Mesothelial cell of epicardium (in vitro differentiated cells): ENCODE results near the gene ZACN. TPM values are rescaled to one million over a fixed set of nuclear protein-coding genes. Genes with fewer than 3 reads are reported as not detected.

Experiments
- DNase-seq, 2 experiments: peaks; one replicate each; pipeline ENCODE4 v3.0.0; 2021; ENCODE audit warnings: low spot score in 2 of 2; ENCODE audit not compliant: unreplicated experiment in 2 of 2
- H3K27ac Mint-ChIP-seq: 2 replicates; pipeline ENCODE4 v1.8.0; 2021; ENCODE audit warnings: mixed read lengths
- H3K27me3 Mint-ChIP-seq: 2 replicates; pipeline ENCODE4 v1.8.0; 2021; ENCODE audit warnings: low read depth, mixed read lengths
- H3K36me3 Mint-ChIP-seq: 2 replicates; pipeline ENCODE4 v1.8.0; 2021; ENCODE audit warnings: mixed read lengths
- H3K4me1 Mint-ChIP-seq: 2 replicates; pipeline ENCODE4 v1.8.0; 2021; ENCODE audit warnings: mixed read lengths
- H3K4me3 Mint-ChIP-seq: 2 replicates; pipeline ENCODE4 v1.8.0; 2021; ENCODE audit warnings: mild to moderate bottlenecking, moderate library complexity, mixed read lengths
- H3K9me3 Mint-ChIP-seq: 2 replicates; pipeline ENCODE4 v1.8.0; 2021; ENCODE audit warnings: mixed read lengths
- total RNA-seq: library from RNA; stranded (reverse); gene quantifications from 3 replicates; pipeline ENCODE4 v1.2.1, GENCODE V29; 2021
- TF ChIP-seq, protein P1 (sequence below): fragments of 200-600 bp; sonication (generic); IDR thresholded peaks from one replicate; pipeline ENCODE4 v1.5.0; 2021; ENCODE audit warnings: antibody characterized with exemption; ENCODE audit not compliant: unreplicated experiment

The ZACN gene
- total RNA-seq, 1 donor from 2014 or later: 0.18 TPM

DNA sequence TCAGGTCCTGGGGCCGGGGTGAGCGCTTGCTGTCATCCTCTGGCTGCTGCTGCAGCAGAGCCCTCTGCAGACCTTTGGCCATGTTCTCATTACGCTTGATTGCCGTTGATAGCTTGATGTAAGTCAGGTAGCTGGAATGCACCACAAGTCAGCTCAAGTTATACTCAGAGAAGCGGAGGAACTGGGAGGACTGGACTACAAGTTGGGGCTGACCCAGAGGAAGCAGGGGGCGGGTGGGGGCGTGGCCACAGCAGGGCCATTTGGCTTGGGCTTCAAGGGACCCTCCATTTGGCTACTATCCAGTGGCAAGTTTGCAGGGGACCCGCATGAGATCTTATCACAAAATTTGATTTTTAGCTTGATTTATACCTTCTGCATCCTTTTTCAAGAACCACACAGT is 32.9 kb upstream of the ZACN start:
- no peaks in the 10 kb centered on the region for H3K27me3 Mint-ChIP-seq
- TF ChIP-seq, protein P1, sequence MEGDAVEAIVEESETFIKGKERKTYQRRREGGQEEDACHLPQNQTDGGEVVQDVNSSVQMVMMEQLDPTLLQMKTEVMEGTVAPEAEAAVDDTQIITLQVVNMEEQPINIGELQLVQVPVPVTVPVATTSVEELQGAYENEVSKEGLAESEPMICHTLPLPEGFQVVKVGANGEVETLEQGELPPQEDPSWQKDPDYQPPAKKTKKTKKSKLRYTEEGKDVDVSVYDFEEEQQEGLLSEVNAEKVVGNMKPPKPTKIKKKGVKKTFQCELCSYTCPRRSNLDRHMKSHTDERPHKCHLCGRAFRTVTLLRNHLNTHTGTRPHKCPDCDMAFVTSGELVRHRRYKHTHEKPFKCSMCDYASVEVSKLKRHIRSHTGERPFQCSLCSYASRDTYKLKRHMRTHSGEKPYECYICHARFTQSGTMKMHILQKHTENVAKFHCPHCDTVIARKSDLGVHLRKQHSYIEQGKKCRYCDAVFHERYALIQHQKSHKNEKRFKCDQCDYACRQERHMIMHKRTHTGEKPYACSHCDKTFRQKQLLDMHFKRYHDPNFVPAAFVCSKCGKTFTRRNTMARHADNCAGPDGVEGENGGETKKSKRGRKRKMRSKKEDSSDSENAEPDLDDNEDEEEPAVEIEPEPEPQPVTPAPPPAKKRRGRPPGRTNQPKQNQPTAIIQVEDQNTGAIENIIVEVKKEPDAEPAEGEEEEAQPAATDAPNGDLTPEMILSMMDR: no peak
- H3K27ac Mint-ChIP-seq: no peak overlapping the region
- no peaks in the 10 kb centered on the region for H3K9me3 Mint-ChIP-seq
- peaks cover 60% of the 10 kb centered on the region for H3K36me3 Mint-ChIP-seq
- H3K4me1 Mint-ChIP-seq: no peaks in the 10 kb centered on the region
- no peak overlapping the region for H3K4me3 Mint-ChIP-seq
- DNase-seq: no peak

DNA sequence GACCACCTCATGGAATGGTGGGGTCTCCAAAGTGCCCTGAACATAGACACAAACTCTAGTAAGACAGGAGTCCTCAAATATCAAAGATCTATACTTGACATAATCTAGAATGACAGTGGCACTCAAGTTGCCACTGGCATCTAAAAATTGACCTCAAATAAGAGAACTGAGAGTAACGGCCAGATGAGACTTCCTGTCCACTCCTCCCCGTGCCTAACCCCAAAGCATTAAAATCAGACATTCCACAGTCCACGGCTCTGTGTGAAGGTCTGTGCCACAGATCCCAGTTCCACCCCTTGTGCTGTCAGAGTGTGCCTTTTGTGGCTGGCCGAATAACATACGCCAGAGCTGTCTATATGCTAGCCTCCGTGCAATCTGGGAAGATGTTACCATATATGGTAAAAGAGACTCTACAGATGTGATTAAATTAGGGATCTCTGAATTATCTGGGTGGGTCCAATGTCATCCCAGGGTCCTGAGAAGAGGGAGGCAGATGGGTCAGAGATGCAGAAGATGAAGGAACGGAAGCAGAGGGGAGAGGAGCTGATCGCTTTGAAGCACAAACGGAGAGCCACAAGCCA is 30.9 kb upstream of the ZACN start:
- no peaks in the 10 kb centered on the region for H3K27me3 Mint-ChIP-seq
- peaks cover 3% of the 10 kb centered on the region for H3K4me1 Mint-ChIP-seq
- no peaks in the 10 kb centered on the region for H3K9me3 Mint-ChIP-seq
- peaks cover 56% of the 10 kb centered on the region for H3K36me3 Mint-ChIP-seq
- TF ChIP-seq, protein P1: no peak
- no peak for DNase-seq
- no peak overlapping the region for H3K27ac Mint-ChIP-seq
- H3K4me3 Mint-ChIP-seq: no peak overlapping the region

- no peak overlapping the region for H3K4me3 Mint-ChIP-seq
- no peak overlapping the region for H3K27ac Mint-ChIP-seq
- TF ChIP-seq, protein P1: no peak
- H3K36me3 Mint-ChIP-seq: peaks cover 54% of the 10 kb centered on the region
- no peaks in the 10 kb centered on the region for H3K9me3 Mint-ChIP-seq
- H3K27me3 Mint-ChIP-seq: no peaks in the 10 kb centered on the region
- H3K4me1 Mint-ChIP-seq: peaks cover 5% of the 10 kb centered on the region
- DNase-seq: no peak
These were observed 30.3 kb upstream of the ZACN start for GRCh38 chr17:76048711-76049110.

- H3K27me3 Mint-ChIP-seq: no peaks in the 10 kb centered on the region
- no peak for DNase-seq
- no peak overlapping the region for H3K4me3 Mint-ChIP-seq
- H3K4me1 Mint-ChIP-seq: peaks cover 10% of the 10 kb centered on the region
- H3K9me3 Mint-ChIP-seq: no peaks in the 10 kb centered on the region
- TF ChIP-seq, protein P1: no peak
- H3K36me3 Mint-ChIP-seq: peaks cover 51% of the 10 kb centered on the region
- no peak overlapping the region for H3K27ac Mint-ChIP-seq
These were observed 29.7 kb upstream of the ZACN start for GRCh38 chr17:76049239-76049638.

DNA sequence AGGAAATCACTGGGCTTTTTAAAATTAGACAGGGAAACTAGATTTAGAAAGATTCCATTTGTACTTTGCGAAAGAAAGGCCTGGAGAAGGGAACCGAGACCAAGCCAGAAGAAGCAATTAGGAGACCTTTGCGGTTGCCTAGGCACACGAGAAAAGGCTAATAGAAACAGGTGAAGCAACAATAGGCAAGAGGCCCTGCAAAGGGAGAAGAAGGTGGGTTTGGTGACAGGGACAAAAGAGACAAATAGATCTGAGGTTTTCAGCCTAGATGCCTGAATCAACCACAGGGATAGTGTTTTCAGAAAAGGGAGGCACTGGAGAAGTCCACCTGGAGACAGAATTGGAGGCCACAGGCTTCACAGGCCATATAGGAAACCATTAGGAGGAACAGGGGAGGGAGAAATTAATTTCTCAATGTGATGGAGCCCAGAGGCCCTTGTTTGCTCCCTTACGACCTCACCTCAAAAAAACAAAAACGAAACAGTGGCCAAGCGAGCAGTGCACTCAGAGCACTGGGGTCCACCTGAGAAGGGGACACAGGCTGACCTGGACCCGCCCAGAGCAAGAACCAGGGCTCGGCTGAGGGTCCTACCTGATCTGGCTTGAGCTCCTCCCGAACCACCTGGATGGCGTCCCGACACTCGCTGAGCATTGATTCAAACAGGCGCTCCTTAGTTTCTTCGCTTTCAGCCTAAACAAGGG is 29.0 kb upstream of the ZACN start:
- no peak overlapping the region for H3K4me3 Mint-ChIP-seq
- no peak for DNase-seq
- TF ChIP-seq, protein P1: no peak
- no peaks in the 10 kb centered on the region for H3K9me3 Mint-ChIP-seq
- no peaks in the 10 kb centered on the region for H3K27me3 Mint-ChIP-seq
- H3K36me3 Mint-ChIP-seq: peaks cover 47% of the 10 kb centered on the region
- no peak overlapping the region for H3K27ac Mint-ChIP-seq
- H3K4me1 Mint-ChIP-seq: peaks cover 10% of the 10 kb centered on the region
